Pancreas (tissue), 10 donors: Measurements from ENCODE around the gene HMCN1. TPM values are rescaled to one million over a fixed set of nuclear protein-coding genes. Genes with fewer than 3 reads are reported as not detected.

Experiments used
- ATAC-seq, 4 donors: fragments of 200-7000 bp; cut with Tn5 transposase; one replicate each; pipeline versions ENCODE4 v1.8.0 to v1.9.1; 2020; ENCODE audit warnings: mild to moderate bottlenecking in 4 of 4, moderate library complexity in 4 of 4
- DNase-seq, 6 donors: peaks; one replicate each; pipeline ENCODE4 v3.0.0-alpha.2; 2020
- FAIRE-seq: peaks from 2 replicates; lab custom pipeline; 2012; peaks lifted over from hg19 to GRCh38; lab: Jason Lieb, UNC
- H3K27ac ChIP-seq, 4 donors: fragments of 200-600 bp; sonication (generic); 1 replicate in 3 of 4; 2 replicates in 1 of 4; pipeline versions ENCODE4 v1.5.0 to v1.8.0; 2020
- H3K27me3 ChIP-seq, 4 donors: fragments of 200-600 bp; one replicate each; pipeline ENCODE4 v1.8.0; 2021
- H3K36me3 ChIP-seq, 3 donors: fragments of 200-600 bp; sonication (generic) in 1 of 3; one replicate each; pipeline versions ENCODE4 v1.5.0 to v1.8.0; 2020 to 2021
- H3K4me1 ChIP-seq, 3 donors: fragments of 200-600 bp; one replicate each; pipeline ENCODE4 v1.8.0; 2021
- H3K4me3 ChIP-seq, 4 donors: fragments of 200-600 bp; sonication (generic) in 2 of 4; one replicate each; pipeline versions ENCODE4 v1.5.0 to v1.8.0; 2020 to 2021
- H3K9me3 ChIP-seq, 4 donors: fragments of 200-600 bp; one replicate each; pipeline ENCODE4 v1.8.0; 2021
- CTCF ChIP-seq, 4 donors: fragments of 200-600 bp; sonication (generic) in 3 of 4; IDR thresholded peaks; one replicate each; pipeline versions ENCODE4 v1.5.0 to v1.8.0; 2021; ENCODE audit warnings: antibody characterized with exemption in 4 of 4
- WGBS, 2 donors: extraction: QIAGEN DNeasy Blood & Tissue Kit; methylation state at CpG; one replicate each; pipeline ENCODE4 v1.1.7; 2013; 5-methylcytosine and 5-hydroxymethylcytosine counted together
- intact Hi-C, 3 donors: fragments of 100-400 bp; cut with DNase I; formaldehyde crosslinking; loops; one replicate each; pipeline versions ENCODE4 v1.11.1 to v1.14.2; 2022
- polyA plus RNA-seq, 2 donors: library from polyadenylated mRNA; stranded (reverse); fragments of 200-250 nt; gene quantifications; one replicate each; pipeline ENCODE4 v1.2.3, GENCODE V29; 2013
- total RNA-seq, 6 donors: library from RNA; stranded (reverse); fragmentation: NEBNext Ultra II Directional in 4 of 6; extraction: Animal tissue kit (Norgen Biotek cat#: 25700) in 4 of 6; gene quantifications; one replicate each; pipeline versions ENCODE4 v1.2.1 to v1.2.4, GENCODE V29; 2021 to 2023
- donor health status: healthy with polysubstance abuse.
- donor health status: DM: no; HTN: no; CAD: no; lungs with moderate emphysema.
- donor health status: DM: no; HTN: no; CAD: no.
- donor health status: control.
- donor health status: control.
- donor health status: Bipolar disorder and iron deficiency.
- donor health status: DM: yes; HTN: yes; CAD: no.
- donor health status: DM: no; HTN: no; CAD: no.
- donor health status: DM: no; HTN: no; CAD: no.
- donor health status: DM: yes; HTN: yes; CAD: no.

HMCN1 gene
- total and polyA plus RNA-seq, 8 donors, result 0.19 to 4.8 (median 0.60) TPM

- Histone ChIP-seq H3K36me3 (no peaks in the 10 kb centered on the region), H3K4me3 (no peak overlapping the region), H3K27ac (no peak overlapping the region), H3K4me1 (no peaks in the 10 kb centered on the region), H3K27me3 (no peaks in the 10 kb centered on the region), H3K9me3 (no peaks in the 10 kb centered on the region)
- ATAC-seq, result no peak
- no peak for FAIRE-seq
- intact Hi-C loops, result no loop called here
- no peak for TF ChIP-seq CTCF (IDR thresholded peaks at IDR 0.05)
- 71 to 72% methylated on average over 1 of the region's 1 CpG for WGBS, 2 donors
- DNase-seq, result no peak
These were observed 24.9 kb downstream of the HMCN1 start for GRCh38 chr1:185759061-185759460.

- no peaks in the 10 kb centered on the region for H3K36me3 ChIP-seq
- no peak overlapping the region for H3K4me3 ChIP-seq
- FAIRE-seq (no peak), DNase-seq (no peak), ATAC-seq (no peak)
- H3K27ac ChIP-seq, result no peak overlapping the region
- no peaks in the 10 kb centered on the region for H3K9me3 ChIP-seq
- intact Hi-C loops, result no loop called here
- H3K27me3 ChIP-seq, result no peaks in the 10 kb centered on the region
- no peak for TF ChIP-seq CTCF (IDR thresholded peaks at IDR 0.05)
- no peaks in the 10 kb centered on the region for H3K4me1 ChIP-seq
- WGBS, 2 donors, result 30 to 37% methylated on average over 3 of the region's 3 CpGs
These were observed 27.6 kb downstream of the HMCN1 start for GRCh38 chr1:185761841-185762240.

- Histone ChIP-seq H3K9me3 (no peaks in the 10 kb centered on the region), H3K4me3 (no peak overlapping the region), H3K36me3 (no peaks in the 10 kb centered on the region), H3K27ac (no peak overlapping the region), H3K27me3 (no peaks in the 10 kb centered on the region), H3K4me1 (no peaks in the 10 kb centered on the region)
- intact Hi-C loops, result no loop called here
- no peak for TF ChIP-seq CTCF (IDR thresholded peaks at IDR 0.05)
- WGBS, 2 donors, result 65 to 72% methylated on average over 1 of the region's 1 CpG
- FAIRE-seq (no peak), DNase-seq (no peak), ATAC-seq (no peak)
These were observed 33.4 kb downstream of the HMCN1 start for GRCh38 chr1:185767508-185768120.

GRCh38 chr1:185768371-185768770 is 34.2 kb downstream of the HMCN1 start:
- intact Hi-C loops, result no loop called here
- no peaks in the 10 kb centered on the region for H3K27me3 ChIP-seq
- no peaks in the 10 kb centered on the region for H3K36me3 ChIP-seq
- DNase-seq, result no peak
- H3K27ac ChIP-seq, result no peak overlapping the region
- H3K9me3 ChIP-seq, result no peaks in the 10 kb centered on the region
- H3K4me3 ChIP-seq, result no peak overlapping the region
- no peaks in the 10 kb centered on the region for H3K4me1 ChIP-seq
- no peak for TF ChIP-seq CTCF (IDR thresholded peaks at IDR 0.05)
- WGBS, 2 donors, result 87% methylated on average over 3 of the region's 3 CpGs
- no peak for FAIRE-seq
- ATAC-seq, result no peak

- intact Hi-C loops, result no loop called here
- 78 to 92% methylated on average over 1 of the region's 1 CpG for WGBS, 2 donors
These were observed 34.9 kb downstream of the HMCN1 start for GRCh38 chr1:185769136-185769535.

More at GRCh38 chr1:185769136-185769535, 34.9 kb downstream of the HMCN1 start:
- Histone ChIP-seq H3K27ac (no peak overlapping the region), H3K27me3 (no peaks in the 10 kb centered on the region), H3K36me3 (no peaks in the 10 kb centered on the region), H3K9me3 (no peaks in the 10 kb centered on the region), H3K4me3 (no peak overlapping the region), H3K4me1 (no peaks in the 10 kb centered on the region)
- FAIRE-seq (no peak), ATAC-seq (no peak), DNase-seq (no peak)
- TF ChIP-seq CTCF (IDR thresholded peaks at IDR 0.05), result no peak
